OCI-LY7 (cell line): ENCODE data around the gene RPA1. TPM values are rescaled to one million over a fixed set of nuclear protein-coding genes. Genes with fewer than 3 reads are reported as not detected.

Experiments
- BruUV-seq: library from RNA; stranded (reverse); fragments of 400-500 nt; replicated peaks from 2 replicates; lab custom pipeline; 2021; lab: Mats Ljungman, UMichigan
- CTCF ChIA-PET: fragments of 300-600 bp; sonication (Branson Sonifier 250); formaldehyde crosslinking; loops from one replicate; lab custom pipeline; 2022; ENCODE audit warnings: antibody characterized with exemption; ENCODE audit not compliant: unreplicated experiment; lab: Charles Lee
- POLR2A ChIA-PET: fragments of 300-600 bp; sonication (Branson Sonifier 250); formaldehyde crosslinking; loops from one replicate; lab custom pipeline; 2022; ENCODE audit warnings: antibody characterized with exemption; lab: Charles Lee
- DNase-seq: peaks from one replicate; pipeline ENCODE4 v3.0.0-alpha.2; 2015; ENCODE audit warnings: low spot score
- H2AFZ ChIP-seq: fragments of 200-600 bp; sonication (generic), shearing (Covaris generic); 2 replicates; pipeline ENCODE4 v1.6.1; 2014; ENCODE audit warnings: mild to moderate bottlenecking, antibody characterized with exemption, low read length, moderate library complexity
- H3K27ac ChIP-seq: fragments of 200-600 bp; sonication (generic); 2 replicates; pipeline ENCODE4 v1.5.1; 2014; ENCODE audit warnings: mixed run types, low read depth, mild to moderate bottlenecking, moderate library complexity, low read length, inconsistent platforms; ENCODE audit not compliant: poor library complexity, severe bottlenecking
- H3K36me3 ChIP-seq: fragments of 200-600 bp; sonication (generic); 2 replicates; pipeline ENCODE4 v1.6.1; 2014; ENCODE audit warnings: mild to moderate bottlenecking, antibody characterized with exemption, low read length, moderate library complexity, mixed read lengths; ENCODE audit not compliant: insufficient read depth
- H3K4me1 ChIP-seq: fragments of 200-600 bp; sonication (generic); 2 replicates; pipeline ENCODE4 v1.5.1; 2014; ENCODE audit warnings: mild to moderate bottlenecking, low read length; ENCODE audit not compliant: insufficient read depth, poor library complexity, severe bottlenecking
- H3K4me2 ChIP-seq: fragments of 200-600 bp; sonication (generic); 2 replicates; pipeline ENCODE4 v1.6.1; 2014; ENCODE audit warnings: mild to moderate bottlenecking, low read length
- H3K4me3 ChIP-seq: fragments of 200-600 bp; sonication (generic); 2 replicates; pipeline ENCODE4 v1.5.1; 2014; ENCODE audit warnings: mild to moderate bottlenecking, low read depth, low read length; ENCODE audit not compliant: poor library complexity, severe bottlenecking
- H3K79me2 ChIP-seq: fragments of 200-600 bp; sonication (generic); 2 replicates; pipeline ENCODE4 v1.6.1; 2016; ENCODE audit warnings: low read depth, mild to moderate bottlenecking, low read length, moderate library complexity, mixed read lengths; ENCODE audit not compliant: insufficient read depth
- H3K9me2 ChIP-seq: fragments of 200-600 bp; sonication (generic); 2 replicates; pipeline ENCODE4 v1.6.1; 2016; ENCODE audit warnings: mild to moderate bottlenecking, low read length, mixed read lengths; ENCODE audit not compliant: insufficient read depth
- H3K9me3 ChIP-seq: fragments of 200-600 bp; sonication (generic); 2 replicates; pipeline ENCODE4 v1.6.1; 2014; ENCODE audit warnings: mild to moderate bottlenecking, mixed run types, low read length, mixed read lengths
- H4K20me1 ChIP-seq: fragments of 200-600 bp; sonication (generic); 2 replicates; pipeline ENCODE4 v1.6.1; 2014; ENCODE audit warnings: mild to moderate bottlenecking, antibody characterized with exemption, low read length, moderate library complexity, mixed read lengths; ENCODE audit not compliant: insufficient read depth
- EZH2phosphoT487 ChIP-seq: fragments of 200-600 bp; sonication (generic); IDR thresholded peaks from 2 replicates; pipeline ENCODE4 v1.6.1; 2018; ENCODE audit warnings: low read depth, borderline replicate concordance, mild to moderate bottlenecking, mixed run types, antibody characterized with exemption, low read length, moderate library complexity, mixed read lengths
- intact Hi-C: fragments of 100-400 bp; cut with micrococcal nuclease; formaldehyde crosslinking; loops from one replicate; pipeline ENCODE4 v1.10.0; 2022; ENCODE audit not compliant: unreplicated experiment
- total RNA-seq, 2 experiments: library from RNA; depleted of rRNA in 1 of 2; stranded (reverse); fragments of >200 nt in 1 of 2; shearing (Covaris generic) in 1 of 2; gene quantifications; 2 replicates each; pipeline ENCODE4 v1.2.3, GENCODE V29; 2014 to 2022
- TF ChIP-seq, protein P1 (sequence below): fragments of 200-600 bp; sonication (generic); conservative IDR thresholded peaks from 2 replicates; pipeline ENCODE4 v1.5.1; 2014; ENCODE audit warnings: mild to moderate bottlenecking, antibody characterized with exemption, low read length, moderate library complexity, mixed read lengths

Gene RPA1
- total RNA-seq, 2 experiments from 2014 or later = 55.5 to 184 TPM

DNA sequence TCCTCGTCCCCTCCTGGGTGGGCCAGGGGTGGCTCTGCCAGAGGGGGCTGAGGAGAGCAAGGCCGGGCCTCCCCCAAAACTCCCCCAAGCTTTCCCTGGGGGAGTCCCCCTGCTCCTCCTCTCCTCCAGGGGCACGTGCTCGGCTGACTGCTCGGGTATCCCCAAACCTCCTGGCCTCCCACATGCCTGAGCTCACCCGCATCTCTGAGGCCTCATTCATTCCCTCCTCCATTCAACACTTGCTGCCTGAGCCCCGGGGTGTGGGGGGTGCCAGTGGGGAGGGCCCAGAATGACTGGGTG lies 112.2 kb downstream of the RPA1 start:
- H2AFZ ChIP-seq = no peak overlapping the region
- no peaks in the 10 kb centered on the region for H3K9me2 ChIP-seq
- ChIA-PET POLR2A (no interaction called here), CTCF (no interaction called here)
- H3K4me2 ChIP-seq = no peak overlapping the region
- H3K4me3 ChIP-seq = no peak overlapping the region
- H3K9me3 ChIP-seq = no peaks in the 10 kb centered on the region
- no peak overlapping the region for H3K27ac ChIP-seq
- TF ChIP-seq, protein P1, sequence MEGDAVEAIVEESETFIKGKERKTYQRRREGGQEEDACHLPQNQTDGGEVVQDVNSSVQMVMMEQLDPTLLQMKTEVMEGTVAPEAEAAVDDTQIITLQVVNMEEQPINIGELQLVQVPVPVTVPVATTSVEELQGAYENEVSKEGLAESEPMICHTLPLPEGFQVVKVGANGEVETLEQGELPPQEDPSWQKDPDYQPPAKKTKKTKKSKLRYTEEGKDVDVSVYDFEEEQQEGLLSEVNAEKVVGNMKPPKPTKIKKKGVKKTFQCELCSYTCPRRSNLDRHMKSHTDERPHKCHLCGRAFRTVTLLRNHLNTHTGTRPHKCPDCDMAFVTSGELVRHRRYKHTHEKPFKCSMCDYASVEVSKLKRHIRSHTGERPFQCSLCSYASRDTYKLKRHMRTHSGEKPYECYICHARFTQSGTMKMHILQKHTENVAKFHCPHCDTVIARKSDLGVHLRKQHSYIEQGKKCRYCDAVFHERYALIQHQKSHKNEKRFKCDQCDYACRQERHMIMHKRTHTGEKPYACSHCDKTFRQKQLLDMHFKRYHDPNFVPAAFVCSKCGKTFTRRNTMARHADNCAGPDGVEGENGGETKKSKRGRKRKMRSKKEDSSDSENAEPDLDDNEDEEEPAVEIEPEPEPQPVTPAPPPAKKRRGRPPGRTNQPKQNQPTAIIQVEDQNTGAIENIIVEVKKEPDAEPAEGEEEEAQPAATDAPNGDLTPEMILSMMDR = no peak
- no peak for TF ChIP-seq EZH2phosphoT487
- H3K79me2 ChIP-seq = no peaks in the 10 kb centered on the region
- H3K4me1 ChIP-seq = no peaks in the 10 kb centered on the region
- no peak for DNase-seq
- intact Hi-C loops = no loop called here
- no peaks in the 10 kb centered on the region for H3K36me3 ChIP-seq
- no TSS peak for BruUV-seq
- no peaks in the 10 kb centered on the region for H4K20me1 ChIP-seq

DNA sequence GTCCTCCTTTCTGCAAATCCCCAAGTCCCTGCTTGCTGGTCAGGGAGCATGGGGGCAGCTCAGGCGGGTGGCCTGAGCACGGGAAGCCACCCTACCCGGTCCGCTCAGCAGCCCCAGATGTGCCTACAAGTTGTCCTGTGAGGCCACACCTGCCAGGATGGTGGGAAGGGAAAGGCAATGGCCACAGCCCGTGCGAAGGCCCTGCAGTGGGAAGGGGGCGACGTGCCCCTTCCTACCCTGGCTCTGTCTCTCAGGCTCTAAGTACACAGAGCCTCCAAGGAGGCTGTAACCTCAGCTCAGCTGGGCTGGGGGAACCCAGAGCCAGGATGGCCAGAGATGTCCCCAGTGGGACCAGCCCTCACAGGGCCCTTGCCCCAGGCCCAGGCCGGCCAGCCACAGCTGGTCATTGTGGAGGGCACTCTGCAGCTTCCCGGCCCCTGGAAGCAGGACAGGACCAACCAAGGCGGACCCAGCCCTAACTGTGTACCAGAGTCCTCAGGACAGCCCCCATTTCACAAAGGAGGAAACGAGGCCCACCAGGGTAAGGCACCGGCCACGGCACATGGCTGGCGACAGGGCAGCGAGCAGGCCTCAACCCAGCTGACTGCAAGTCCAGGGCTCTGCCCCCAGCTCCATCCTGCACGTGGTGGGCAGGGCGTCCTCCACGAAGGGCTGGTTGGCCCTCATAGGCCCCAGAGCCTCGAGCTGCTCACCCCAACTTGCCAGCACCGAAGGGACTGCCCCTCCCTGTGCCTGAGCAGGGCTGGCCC lies 113.0 kb downstream of the RPA1 start:
- no peaks in the 10 kb centered on the region for H3K9me2 ChIP-seq
- H3K36me3 ChIP-seq = no peaks in the 10 kb centered on the region
- CTCF ChIA-PET = no interaction called here
- BruUV-seq = no TSS peak
- H3K4me3 ChIP-seq = no peak overlapping the region
- no peaks in the 10 kb centered on the region for H4K20me1 ChIP-seq
- H3K4me1 ChIP-seq = peaks cover under 1% of the 10 kb centered on the region
- H3K79me2 ChIP-seq = no peaks in the 10 kb centered on the region
- no peak overlapping the region for H3K27ac ChIP-seq
- DNase-seq = no peak
- H3K4me2 ChIP-seq = no peak overlapping the region
- POLR2A ChIA-PET = no interaction called here
- TF ChIP-seq EZH2phosphoT487 = no peak
- TF ChIP-seq, protein P1 = no peak
- no peak overlapping the region for H2AFZ ChIP-seq
- intact Hi-C loops = no loop called here
- no peaks in the 10 kb centered on the region for H3K9me3 ChIP-seq

DNA sequence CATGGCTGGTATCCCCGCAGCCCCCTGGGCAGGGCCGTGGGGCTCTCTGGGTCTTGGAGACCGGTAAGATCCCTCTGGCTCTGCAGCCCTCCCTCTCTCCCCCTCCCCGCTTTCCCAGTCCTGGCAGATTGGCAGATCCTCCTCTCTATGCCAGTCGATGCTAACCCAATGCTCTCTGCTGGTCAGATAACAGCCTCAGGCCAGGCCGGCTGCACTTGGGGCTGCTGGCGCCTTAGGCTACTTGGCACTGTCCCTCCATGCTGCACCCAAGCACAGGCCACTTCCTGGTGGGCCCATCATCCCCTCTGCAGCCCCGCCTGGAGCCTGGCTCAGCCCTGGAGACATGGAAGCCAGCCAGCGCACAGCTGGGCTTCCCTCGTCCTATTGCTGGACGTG lies 113.6 kb downstream of the RPA1 start:
- Histone ChIP-seq H3K4me3 (no peak overlapping the region), H3K36me3 (no peaks in the 10 kb centered on the region), H3K4me2 (no peak overlapping the region), H3K9me3 (no peaks in the 10 kb centered on the region), H3K4me1 (peaks cover 6% of the 10 kb centered on the region), H4K20me1 (no peaks in the 10 kb centered on the region), H3K27ac (no peak overlapping the region), H3K79me2 (no peaks in the 10 kb centered on the region), H3K9me2 (no peaks in the 10 kb centered on the region), H2AFZ (no peak overlapping the region)
- ChIA-PET POLR2A (no interaction called here), CTCF (no interaction called here)
- intact Hi-C loops = no loop called here
- BruUV-seq = no TSS peak
- no peak for DNase-seq
- TF ChIP-seq, protein P1 = no peak
- no peak for TF ChIP-seq EZH2phosphoT487
